ENCODE results near the gene CST7. TPM values are rescaled to one million over a fixed set of nuclear protein-coding genes. Genes with fewer than 3 reads are reported as not detected.

The CST7 gene, protein sequence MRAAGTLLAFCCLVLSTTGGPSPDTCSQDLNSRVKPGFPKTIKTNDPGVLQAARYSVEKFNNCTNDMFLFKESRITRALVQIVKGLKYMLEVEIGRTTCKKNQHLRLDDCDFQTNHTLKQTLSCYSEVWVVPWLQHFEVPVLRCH
- not detected in 2 replicates for total RNA-seq (2012; rRNA removed)

DNA sequence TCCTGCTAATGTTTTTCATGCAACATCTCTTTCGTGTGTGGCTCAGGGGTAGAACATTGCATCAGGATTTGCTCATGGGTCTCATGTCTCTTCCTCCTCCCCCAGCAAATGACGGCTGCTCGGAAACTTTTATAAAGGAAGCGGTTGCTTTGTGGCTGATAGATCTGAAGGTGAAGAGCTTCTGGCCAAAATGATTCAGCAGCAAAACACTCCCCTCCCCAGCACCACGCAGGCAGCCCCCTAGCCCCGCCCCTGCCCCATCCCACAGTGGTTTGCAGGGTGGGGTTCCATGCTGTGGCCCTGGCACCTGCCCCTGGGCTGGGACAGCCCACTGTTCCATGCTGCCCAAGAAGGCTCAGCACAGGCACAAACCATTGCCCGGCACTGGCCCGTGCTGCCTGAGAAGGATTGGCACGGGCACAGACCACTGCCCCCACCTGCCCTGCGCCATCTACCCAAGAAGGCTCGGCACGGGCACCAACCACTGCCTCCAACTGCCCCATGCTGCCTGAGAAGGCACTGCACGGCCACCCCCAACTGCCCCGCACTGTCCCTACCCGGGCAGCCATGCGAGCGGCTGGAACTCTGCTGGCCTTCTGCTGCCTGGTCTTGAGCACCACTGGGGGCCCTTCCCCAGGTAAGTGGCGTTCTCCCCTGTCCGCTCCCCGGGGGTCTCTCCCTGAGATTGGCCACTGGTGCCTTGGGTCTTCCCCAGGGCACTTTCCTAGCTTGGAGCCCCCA lies at the start of gene CST7:
CST7 (plus strand) TSS at position 331 of the 741 bp plus-strand sequence; CDS start at position 568, 237 bp downstream.
- no peaks in the 10 kb centered on the region for H3K36me3 ChIP-seq (ENCODE audit: insufficient read depth, low read length)
- H3K27me3 ChIP-seq (ENCODE audit: control insufficient read depth, insufficient read depth, low read length) = peaks cover 14% of the 10 kb centered on the region
- H3K4me2 ChIP-seq (ENCODE audit: low read length) = no peak within 1 kb of the TSS
- H3K9ac ChIP-seq (ENCODE audit: low read depth, low read length) = no peak within 1 kb of the TSS
- no peaks in the 10 kb centered on the region for H3K9me3 ChIP-seq (replicated peaks; ENCODE audit: low read length)
- peaks cover 4% of the 10 kb centered on the region for H3K4me1 ChIP-seq (ENCODE audit: control insufficient read depth, insufficient read depth, low read length)
- no peak within 1 kb of the TSS for H3K4me3 ChIP-seq (ENCODE audit: low read length)

DNA sequence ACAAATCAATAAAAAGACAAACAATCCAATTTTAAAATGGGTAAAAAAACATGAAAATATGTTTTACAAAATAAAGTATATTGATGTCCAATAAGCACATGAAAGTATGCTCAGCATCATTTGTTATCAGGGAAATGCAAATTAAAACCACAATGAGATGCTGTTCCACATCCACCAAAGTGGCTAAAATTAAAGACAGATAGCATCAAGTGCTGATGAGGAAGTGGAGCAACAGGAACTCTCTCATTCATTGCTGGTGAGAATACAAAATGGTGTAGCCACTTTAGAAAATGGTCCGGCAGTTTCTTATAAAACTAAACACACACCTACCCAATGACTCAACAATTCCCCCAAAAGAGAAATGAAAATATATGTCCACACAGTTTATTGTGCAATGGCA lies 42.3 kb upstream of the CST7 start:
- peaks cover 3% of the 10 kb centered on the region for H3K9me3 ChIP-seq (replicated peaks; ENCODE audit: low read length)
- H3K36me3 ChIP-seq (ENCODE audit: insufficient read depth, low read length) = no peaks in the 10 kb centered on the region
- H3K9ac ChIP-seq (ENCODE audit: low read depth, low read length) = no peak overlapping the region
- H3K4me1 ChIP-seq (ENCODE audit: control insufficient read depth, insufficient read depth, low read length) = no peaks in the 10 kb centered on the region
- H3K4me2 ChIP-seq (ENCODE audit: low read length) = no peak overlapping the region
- H3K27me3 ChIP-seq (ENCODE audit: control insufficient read depth, insufficient read depth, low read length) = no peaks in the 10 kb centered on the region
- H3K4me3 ChIP-seq (ENCODE audit: low read length) = no peak overlapping the region

DNA sequence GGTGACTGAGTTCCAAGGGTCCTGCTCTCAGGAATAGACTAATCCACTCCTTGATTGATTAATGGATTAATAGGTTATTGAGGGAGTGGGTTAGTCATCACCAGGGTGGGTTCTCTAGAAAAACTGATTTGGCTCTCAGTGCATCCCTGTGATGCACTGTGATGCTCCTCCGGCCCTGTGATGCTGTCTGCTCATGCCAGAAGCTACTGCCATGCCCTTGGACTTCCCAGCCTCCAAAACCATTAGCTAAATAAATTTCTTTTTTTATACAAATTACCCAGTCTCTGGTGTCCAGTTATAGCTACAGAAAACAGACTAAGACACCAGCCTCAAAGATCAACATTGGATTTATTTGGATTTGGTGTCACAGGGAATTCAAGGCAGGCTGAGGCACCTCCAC lies 40.4 kb upstream of the CST7 start:
- Histone ChIP-seq H3K4me2 (ENCODE audit: low read length) (no peak overlapping the region), H3K27me3 (ENCODE audit: control insufficient read depth, insufficient read depth, low read length) (no peaks in the 10 kb centered on the region), H3K9me3 (replicated peaks; ENCODE audit: low read length) (peaks cover 3% of the 10 kb centered on the region), H3K9ac (ENCODE audit: low read depth, low read length) (no peak overlapping the region), H3K4me1 (ENCODE audit: control insufficient read depth, insufficient read depth, low read length) (no peaks in the 10 kb centered on the region), H3K4me3 (ENCODE audit: low read length) (no peak overlapping the region), H3K36me3 (ENCODE audit: insufficient read depth, low read length) (no peaks in the 10 kb centered on the region)

DNA sequence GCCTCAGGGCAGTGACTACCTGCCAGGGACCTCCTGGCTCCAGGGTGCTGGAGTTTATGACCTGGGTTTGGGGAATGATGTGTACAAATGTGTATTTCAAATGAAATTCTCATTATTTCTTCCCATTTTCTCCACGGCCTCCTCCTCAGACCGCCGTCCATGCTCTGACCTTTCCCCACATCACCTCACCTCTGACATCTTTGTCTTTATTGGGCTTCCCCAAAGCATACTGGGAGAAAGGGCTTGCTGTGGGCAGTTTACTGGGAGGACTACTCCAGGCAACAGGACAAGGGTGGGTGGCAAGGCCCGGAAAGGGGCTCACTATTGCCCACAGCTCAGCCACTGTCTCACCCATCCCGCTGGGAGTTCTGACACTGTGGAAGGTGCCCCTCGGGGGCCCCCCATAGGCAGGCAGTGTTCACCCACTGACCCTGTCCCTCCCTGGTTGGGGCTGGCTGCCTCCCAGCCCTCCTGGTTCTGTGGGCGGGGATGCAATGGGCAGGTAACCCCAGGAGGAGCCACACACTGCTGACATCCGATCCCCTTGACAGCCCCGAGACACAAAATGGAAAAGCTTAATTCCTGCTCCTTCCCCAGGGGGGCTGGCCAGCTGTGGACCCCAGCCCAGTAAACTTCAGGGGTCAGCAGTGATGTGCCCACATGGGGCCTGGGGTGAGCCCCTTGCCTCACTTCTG lies 39.8 kb upstream of the CST7 start:
- no peak overlapping the region for H3K9ac ChIP-seq (ENCODE audit: low read depth, low read length)

DNA sequence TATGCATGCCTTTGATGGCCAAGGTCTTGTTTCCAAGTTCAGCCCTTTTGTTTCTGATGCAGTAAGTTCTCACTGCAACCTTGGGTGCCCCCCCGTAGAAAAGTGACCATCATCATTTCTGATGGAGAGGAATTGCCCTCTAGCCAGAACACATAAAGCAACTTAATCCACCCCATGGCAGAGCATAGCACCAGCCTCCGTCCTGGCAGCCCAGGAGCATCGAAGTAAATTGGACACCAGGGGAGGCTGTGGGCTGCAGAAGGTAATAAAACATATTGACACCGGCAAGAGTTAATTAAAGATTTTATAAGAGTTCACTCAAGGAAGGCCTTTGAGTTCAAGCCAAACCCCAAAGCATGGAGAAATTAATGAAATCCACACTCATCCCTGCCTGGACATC lies 39.2 kb upstream of the CST7 start:
- H3K4me3 ChIP-seq (ENCODE audit: low read length) = no peak overlapping the region
- no peak overlapping the region for H3K4me2 ChIP-seq (ENCODE audit: low read length)
- H3K4me1 ChIP-seq (ENCODE audit: control insufficient read depth, insufficient read depth, low read length) = no peaks in the 10 kb centered on the region
- peaks cover 3% of the 10 kb centered on the region for H3K9me3 ChIP-seq (replicated peaks; ENCODE audit: low read length)
- no peaks in the 10 kb centered on the region for H3K27me3 ChIP-seq (ENCODE audit: control insufficient read depth, insufficient read depth, low read length)
- no peaks in the 10 kb centered on the region for H3K36me3 ChIP-seq (ENCODE audit: insufficient read depth, low read length)
- no peak overlapping the region for H3K9ac ChIP-seq (ENCODE audit: low read depth, low read length)

More for the DNA sequence above, 39.8 kb upstream of the CST7 start:
- Histone ChIP-seq H3K4me1 (ENCODE audit: control insufficient read depth, insufficient read depth, low read length) (no peaks in the 10 kb centered on the region), H3K27me3 (ENCODE audit: control insufficient read depth, insufficient read depth, low read length) (no peaks in the 10 kb centered on the region), H3K9me3 (replicated peaks; ENCODE audit: low read length) (peaks cover 3% of the 10 kb centered on the region), H3K4me2 (ENCODE audit: low read length) (no peak overlapping the region), H3K36me3 (ENCODE audit: insufficient read depth, low read length) (no peaks in the 10 kb centered on the region), H3K4me3 (ENCODE audit: low read length) (no peak overlapping the region)

DNA sequence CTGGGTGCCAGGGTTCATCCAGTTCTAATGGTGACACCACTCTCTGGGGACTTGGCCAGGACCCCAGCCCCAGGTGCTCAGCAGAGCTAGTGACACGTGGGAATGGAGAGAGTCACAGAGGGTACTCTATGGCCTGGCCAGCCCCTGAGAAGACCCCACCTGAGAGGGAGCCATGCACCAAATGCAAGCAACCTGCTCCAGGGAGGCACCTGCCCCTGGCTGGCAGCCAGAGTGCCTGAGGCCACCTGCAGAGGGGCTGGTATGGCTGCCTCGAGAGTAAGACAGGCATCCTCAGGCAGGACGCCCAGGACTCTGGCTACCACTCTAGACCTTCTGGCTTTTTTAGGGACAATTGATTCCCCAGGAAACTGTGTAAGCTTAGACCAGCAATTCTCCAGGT lies 38.6 kb upstream of the CST7 start:
- Histone ChIP-seq H3K9ac (ENCODE audit: low read depth, low read length) (no peak overlapping the region), H3K27me3 (ENCODE audit: control insufficient read depth, insufficient read depth, low read length) (no peaks in the 10 kb centered on the region), H3K4me2 (ENCODE audit: low read length) (no peak overlapping the region), H3K4me3 (ENCODE audit: low read length) (no peak overlapping the region), H3K4me1 (ENCODE audit: control insufficient read depth, insufficient read depth, low read length) (no peaks in the 10 kb centered on the region), H3K36me3 (ENCODE audit: insufficient read depth, low read length) (no peaks in the 10 kb centered on the region), H3K9me3 (replicated peaks; ENCODE audit: low read length) (peaks cover 3% of the 10 kb centered on the region)

DNA sequence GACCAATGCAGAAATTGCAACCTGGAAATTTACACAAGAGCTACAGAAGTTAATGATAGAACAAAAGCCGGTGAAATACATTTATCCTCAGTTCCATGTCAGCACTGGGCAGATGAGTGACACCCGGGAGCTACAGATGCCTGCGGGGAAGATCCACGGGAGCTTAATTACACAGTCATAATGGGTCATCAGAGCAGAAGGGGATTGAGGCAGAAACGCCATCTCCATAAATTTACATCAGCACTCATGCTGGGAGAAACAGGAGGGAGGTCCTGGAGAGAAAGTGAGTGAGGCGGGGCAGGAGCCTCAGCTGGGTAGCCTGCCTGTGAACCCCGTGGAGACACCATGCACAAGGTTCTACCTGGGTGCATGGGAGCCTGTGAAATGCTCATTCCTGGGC lies 37.6 kb upstream of the CST7 start:
- no peak overlapping the region for H3K4me3 ChIP-seq (ENCODE audit: low read length)
- no peaks in the 10 kb centered on the region for H3K4me1 ChIP-seq (ENCODE audit: control insufficient read depth, insufficient read depth, low read length)
- H3K9me3 ChIP-seq (replicated peaks; ENCODE audit: low read length) = peaks cover 3% of the 10 kb centered on the region
- H3K9ac ChIP-seq (ENCODE audit: low read depth, low read length) = no peak overlapping the region
- no peak overlapping the region for H3K4me2 ChIP-seq (ENCODE audit: low read length)
- H3K27me3 ChIP-seq (ENCODE audit: control insufficient read depth, insufficient read depth, low read length) = peaks cover 4% of the 10 kb centered on the region
- H3K36me3 ChIP-seq (ENCODE audit: insufficient read depth, low read length) = no peaks in the 10 kb centered on the region

DNA sequence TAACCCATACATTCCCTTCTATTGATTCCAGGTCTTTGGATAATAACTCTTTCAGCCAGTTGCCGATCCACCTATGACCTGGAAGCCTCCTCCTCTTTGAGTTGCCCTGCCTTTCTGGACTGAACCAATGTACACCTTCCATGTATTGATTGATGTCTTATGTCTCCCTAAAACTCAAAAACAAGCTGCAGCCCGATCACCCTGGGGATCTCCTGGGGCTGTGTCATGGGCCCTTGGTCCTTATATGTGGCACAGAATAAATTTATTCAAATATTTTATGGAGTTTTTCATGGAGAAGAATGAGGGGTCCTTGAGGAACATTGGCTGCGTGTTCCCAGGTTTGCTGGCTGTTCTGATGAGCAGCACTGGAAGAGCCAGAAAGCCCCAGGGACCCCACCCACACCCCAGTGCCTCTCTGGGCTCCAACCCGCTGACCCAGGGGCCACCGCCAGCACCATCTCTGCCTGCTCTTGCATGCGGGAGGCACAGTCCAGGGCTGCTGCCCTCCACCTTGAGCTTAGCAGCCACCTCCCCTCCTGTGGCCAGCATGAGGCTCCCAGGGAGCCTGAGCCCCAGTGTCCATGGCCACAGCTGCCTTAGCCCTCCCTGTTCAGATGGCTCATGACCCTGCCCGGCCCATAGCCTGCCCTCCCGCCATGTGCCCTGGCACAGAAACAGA lies 36.5 kb upstream of the CST7 start:
- no peak overlapping the region for H3K4me2 ChIP-seq (ENCODE audit: low read length)
- no peak overlapping the region for H3K4me3 ChIP-seq (ENCODE audit: low read length)
- no peaks in the 10 kb centered on the region for H3K36me3 ChIP-seq (ENCODE audit: insufficient read depth, low read length)
- peaks cover 12% of the 10 kb centered on the region for H3K27me3 ChIP-seq (ENCODE audit: control insufficient read depth, insufficient read depth, low read length)
- H3K9ac ChIP-seq (ENCODE audit: low read depth, low read length) = no peak overlapping the region
- H3K9me3 ChIP-seq (replicated peaks; ENCODE audit: low read length) = no peaks in the 10 kb centered on the region
- no peaks in the 10 kb centered on the region for H3K4me1 ChIP-seq (ENCODE audit: control insufficient read depth, insufficient read depth, low read length)

DNA sequence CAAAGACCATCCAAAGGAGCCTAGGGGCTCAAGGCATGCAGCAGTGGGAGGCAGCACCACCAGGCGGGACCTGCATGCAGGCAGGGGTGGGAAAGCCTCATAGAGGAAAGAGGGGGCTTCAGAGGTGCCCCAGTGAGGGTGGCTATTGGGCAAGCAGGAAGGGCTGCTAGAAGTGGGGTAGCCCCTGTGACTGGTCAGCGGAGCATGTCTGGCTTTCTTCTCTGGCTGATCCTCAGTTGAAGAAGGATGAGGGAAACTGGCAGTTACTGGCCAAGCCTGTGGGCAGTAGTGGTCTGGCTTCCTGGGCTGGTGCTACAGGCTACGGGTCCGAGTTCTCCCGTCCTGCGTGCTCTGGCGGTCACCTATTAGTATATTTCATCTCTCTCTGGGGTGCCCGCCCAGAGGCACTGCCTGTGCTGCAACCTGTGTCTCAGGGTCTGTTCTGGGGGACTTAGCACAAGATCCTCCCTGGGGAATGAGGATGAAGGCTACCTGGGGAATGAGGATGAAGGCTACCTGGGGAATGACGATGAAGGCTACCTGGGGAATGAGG lies 35.9 kb upstream of the CST7 start:
- H3K4me1 ChIP-seq (ENCODE audit: control insufficient read depth, insufficient read depth, low read length) = no peaks in the 10 kb centered on the region
- H3K4me2 ChIP-seq (ENCODE audit: low read length) = no peak overlapping the region
- H3K36me3 ChIP-seq (ENCODE audit: insufficient read depth, low read length) = no peaks in the 10 kb centered on the region
- H3K4me3 ChIP-seq (ENCODE audit: low read length) = no peak overlapping the region
- peaks cover 13% of the 10 kb centered on the region for H3K27me3 ChIP-seq (ENCODE audit: control insufficient read depth, insufficient read depth, low read length)
- H3K9ac ChIP-seq (ENCODE audit: low read depth, low read length) = no peak overlapping the region
- H3K9me3 ChIP-seq (replicated peaks; ENCODE audit: low read length) = no peaks in the 10 kb centered on the region

DNA sequence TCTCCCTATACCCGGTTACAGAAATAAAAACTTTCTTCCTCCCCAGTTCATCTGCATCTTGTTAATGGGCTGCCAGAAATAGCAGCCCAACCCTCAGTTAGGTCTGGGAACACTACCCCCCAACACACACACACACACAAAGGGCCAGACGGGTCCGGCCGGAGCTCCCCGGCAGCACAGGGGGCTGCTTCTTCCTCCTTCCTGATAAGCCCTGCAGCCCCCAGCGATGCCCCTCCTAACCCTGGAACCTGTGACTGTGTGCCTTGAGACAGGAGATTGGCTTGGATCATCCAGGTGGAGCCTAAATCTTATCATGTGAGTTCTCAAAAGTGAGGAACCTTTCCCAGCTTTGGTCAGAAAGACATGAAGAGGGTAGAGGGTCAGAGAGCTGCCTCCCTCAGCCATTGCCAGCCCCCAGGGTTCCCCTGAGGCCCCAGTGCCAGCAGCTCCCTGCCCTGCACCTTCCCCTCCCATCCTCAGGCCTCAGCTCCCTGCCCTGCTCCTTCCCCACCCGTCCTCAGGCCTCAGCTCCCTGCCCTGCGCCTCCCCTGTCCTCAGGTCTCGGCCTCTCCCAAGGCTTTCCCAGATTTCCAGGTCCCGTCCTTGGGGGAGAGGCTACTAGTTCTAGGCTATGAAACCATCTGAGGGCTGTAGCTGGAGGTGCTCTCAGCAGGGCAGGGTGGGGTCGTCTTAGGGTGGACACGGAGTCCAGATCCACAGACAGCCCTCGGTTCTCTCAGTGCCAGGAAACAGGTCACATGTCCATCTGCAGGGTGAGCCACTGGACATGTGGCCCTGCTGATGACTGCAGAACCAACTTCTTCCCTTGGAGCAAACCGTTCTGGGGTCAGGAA lies 34.5 kb upstream of the CST7 start:
- no peaks in the 10 kb centered on the region for H3K9me3 ChIP-seq (replicated peaks; ENCODE audit: low read length)
- peaks cover 18% of the 10 kb centered on the region for H3K27me3 ChIP-seq (ENCODE audit: control insufficient read depth, insufficient read depth, low read length)
- no peak overlapping the region for H3K9ac ChIP-seq (ENCODE audit: low read depth, low read length)
- no peak overlapping the region for H3K4me2 ChIP-seq (ENCODE audit: low read length)
- H3K4me1 ChIP-seq (ENCODE audit: control insufficient read depth, insufficient read depth, low read length) = no peaks in the 10 kb centered on the region
- no peaks in the 10 kb centered on the region for H3K36me3 ChIP-seq (ENCODE audit: insufficient read depth, low read length)
- no peak overlapping the region for H3K4me3 ChIP-seq (ENCODE audit: low read length)
